Anterior cingulate cortex (tissue), 58 donors: ENCODE data around the gene AKAP6.

ENCODE experiments used
- DNase-seq, 58 donors: peaks; one replicate each; lab custom pipeline; 2025; lab: John Stamatoyannopoulos, UW

The AKAP6 gene

DNA sequence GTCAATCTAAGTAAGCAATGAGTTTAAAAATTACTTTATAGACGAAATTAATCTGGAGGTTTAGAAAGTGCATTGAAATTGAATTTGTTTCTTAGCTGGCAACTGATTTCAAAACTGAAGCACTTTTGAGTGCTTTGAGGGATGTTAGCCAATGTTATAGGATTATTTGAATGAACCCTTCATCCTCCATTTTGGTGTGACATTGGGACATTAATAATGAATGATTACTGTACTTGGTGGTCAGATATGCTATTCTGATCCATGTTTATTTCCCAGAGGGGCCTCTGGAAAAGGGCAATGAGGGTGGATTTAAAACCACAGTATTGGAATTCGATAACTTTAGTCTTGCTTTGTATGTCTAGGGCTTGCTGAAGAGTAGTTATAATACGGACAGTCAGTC, 183.2 kb downstream of the AKAP6 start:
- DNase-seq = no peak

DNA sequence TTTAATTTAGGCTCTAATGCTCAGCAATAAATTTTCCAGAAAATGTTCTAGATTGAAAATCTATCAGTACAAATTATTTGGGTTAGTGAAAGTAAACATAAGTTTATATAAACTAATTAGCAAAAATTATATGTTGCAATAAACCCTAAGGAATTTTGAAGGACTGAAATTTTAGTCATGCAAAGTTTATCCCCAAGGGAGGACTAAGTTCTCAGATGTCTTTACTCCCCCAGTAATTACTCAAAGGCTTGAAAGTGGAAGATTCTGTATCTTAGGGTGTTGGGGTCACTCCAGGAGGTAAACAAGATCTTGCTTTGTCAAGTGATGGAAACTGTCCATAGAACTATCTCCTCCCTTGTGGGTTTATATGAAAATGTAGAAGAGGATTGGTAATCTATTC, 183.7 kb downstream of the AKAP6 start:
- DNase-seq = no peak

DNA sequence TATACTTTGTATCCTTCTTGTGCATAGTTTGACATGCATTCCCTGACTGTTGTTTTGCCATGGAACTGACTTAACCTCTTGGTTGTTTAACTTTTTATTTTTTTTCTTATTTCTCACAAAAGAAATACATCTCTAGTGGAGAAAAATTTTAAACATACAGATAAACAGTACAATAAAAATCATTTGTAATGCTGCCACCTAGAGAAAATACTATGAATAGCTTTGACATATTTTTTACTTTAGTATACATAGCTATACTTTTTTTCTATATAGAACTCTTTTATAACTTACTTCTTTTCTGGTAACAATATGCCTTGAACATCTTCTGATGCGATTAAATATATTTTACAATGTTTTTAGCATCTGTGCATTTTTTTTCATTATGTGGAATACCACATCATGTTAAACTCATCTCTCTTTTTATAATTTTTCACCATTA, 184.5 kb downstream of the AKAP6 start:
- DNase-seq = no peak

DNA sequence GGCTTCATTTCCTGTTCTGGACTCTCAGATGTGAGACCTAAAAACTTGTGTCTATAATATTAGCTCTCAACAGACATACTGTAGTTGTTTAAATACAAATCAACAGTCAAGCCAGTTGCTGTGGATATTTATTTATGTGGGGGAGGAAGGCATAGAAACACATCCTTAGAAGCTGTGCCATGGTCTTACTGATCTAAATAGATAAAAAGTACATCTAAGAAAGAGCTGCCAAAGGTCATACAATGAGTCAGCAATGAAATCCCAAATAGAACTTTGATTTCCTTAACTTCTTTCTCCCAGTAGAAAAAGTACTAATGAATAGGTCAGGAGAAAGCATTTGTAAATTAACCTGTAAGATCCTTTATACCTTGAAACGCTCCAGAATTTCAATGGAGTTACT, 185.1 kb downstream of the AKAP6 start:
- no peak for DNase-seq

DNA sequence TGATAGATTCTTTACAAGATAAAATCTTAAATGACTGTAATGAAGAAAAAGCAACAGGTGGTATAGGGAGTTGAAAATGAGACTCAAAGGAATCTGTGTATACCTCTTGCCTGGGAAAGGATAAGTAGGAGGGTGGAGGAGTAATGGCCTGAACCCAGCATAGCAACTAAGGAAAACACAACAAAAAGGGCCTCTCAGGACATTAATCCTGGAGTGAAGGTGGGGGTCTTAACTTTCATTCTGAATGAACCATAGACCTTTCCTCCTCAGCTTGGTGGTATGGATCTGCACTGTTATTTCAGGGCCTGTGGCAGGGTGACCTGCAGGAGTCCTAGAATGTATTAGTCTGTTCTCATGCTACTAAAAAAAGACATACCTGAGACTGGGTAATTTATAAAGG, 185.6 kb downstream of the AKAP6 start:
- DNase-seq = no peak

DNA sequence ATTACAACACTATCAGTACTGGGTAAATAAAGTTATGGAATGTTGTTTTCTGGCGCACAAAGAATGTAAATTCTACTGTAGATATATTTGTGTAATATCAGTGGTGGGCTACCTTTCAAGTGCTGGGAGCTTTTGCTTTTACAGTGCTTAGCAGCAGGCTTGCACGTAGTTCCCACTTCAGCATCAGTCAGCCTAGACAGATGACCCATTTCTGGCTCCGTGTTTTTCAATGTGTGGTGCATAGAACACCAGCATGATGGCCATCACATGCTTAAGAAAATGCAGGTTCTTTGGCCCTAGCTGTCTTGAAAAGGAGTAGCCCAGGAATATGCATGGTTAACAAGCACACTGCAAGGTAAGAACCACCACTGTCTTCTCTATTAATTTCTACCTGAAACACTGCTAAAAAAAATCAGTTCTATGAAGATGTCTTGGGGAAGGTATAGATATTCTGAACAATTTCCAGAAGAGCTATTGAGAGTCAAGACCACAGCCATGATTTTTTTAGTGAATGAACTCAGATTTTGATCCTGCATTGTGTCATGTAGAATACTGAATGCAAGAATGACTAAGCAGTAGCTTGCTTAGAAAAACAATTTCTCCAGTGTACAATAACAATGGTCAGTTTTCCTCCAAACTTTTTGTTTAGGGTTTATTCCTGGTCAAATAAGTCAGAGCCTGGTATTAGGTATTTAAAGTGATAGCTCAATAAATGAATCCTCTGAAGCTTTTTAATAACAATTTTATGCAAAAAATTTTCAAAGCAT, 195.7 kb downstream of the AKAP6 start:
- peak in 3 of 58 donors; percentile 15 to 43 (median 22) for DNase-seq

DNA sequence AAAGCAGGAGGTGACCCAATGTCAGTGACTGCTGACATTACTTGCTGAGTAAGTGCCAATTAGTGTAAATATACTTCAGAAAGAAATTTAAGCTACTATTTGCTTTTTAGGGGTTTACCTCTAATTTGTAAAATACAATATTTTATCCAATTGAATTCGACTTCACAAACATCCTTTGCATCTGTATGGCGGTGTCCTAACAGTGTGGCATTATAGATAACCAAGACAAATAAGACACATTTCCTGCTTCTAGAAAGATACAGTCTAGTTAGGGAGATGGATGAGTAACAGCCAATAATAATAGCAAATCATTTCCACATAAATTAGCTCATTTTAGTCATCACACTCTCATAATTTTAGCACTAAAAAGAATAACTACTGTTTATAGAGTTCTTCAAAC, 196.5 kb downstream of the AKAP6 start:
- DNase-seq = no peak

DNA sequence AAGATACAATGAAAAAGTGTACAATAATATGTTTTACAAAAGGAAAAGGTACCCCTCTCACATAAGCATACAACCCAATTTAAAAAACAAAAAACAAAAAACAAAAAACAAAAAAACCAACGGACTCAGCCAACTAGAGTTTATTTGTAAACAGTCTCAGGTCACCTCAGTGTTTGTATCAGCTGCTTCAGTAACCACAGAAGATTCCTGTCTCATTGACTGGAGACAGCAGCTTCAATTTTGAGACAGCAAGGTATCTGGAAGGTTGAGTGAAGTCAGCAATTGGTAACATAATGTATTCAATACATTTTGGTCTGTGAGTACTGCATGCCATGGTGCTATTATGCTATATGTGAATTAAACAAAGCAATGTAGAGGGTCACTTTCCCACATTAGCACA, 201.7 kb downstream of the AKAP6 start:
- DNase-seq = no peak

DNA sequence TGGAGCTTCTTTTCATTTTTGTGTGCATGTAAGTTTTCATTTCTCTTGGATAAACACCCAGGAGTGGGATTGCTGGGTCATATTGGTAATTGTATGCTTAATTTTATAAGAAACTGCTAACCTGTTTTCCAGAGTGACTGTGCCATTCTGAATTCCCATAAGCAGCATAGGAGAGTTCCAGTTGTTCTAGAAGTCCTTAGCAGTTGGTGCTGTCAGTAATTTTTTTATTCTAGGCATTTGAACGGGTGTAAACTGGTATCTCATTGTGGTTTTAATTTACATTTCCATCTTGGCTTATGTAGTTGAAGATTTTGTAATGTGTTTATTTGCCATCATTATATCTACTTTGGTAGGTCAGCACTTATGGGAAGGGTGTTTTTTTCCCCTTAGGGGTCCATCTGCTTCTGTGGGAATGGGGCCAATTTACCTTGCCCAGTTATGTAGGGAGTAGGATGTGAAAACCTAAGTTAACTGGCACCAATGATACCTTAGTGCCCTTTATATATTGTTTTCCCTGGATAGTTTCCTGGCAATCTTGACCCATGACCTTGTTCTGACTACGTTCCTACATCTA, 202.9 kb downstream of the AKAP6 start:
- DNase-seq = no peak

DNA sequence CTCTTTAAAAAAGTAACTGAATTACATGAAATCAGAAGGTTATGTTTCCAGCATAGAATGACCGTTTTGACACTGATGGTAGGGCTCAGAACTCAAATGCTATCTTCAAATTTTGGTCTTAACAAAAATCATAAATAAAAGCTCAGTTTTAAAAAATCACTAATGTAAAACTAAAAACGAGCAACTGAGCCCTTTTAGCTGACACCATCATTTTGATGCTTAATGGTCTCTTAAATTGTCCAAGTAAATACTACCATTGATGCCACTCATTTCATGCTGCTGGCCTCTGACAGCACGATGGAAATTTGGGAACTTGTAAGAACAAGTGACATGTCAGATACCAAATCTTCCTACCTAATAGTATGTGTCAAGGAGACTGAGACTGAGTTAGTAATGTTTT, 205.0 kb downstream of the AKAP6 start:
- DNase-seq = no peak

DNA sequence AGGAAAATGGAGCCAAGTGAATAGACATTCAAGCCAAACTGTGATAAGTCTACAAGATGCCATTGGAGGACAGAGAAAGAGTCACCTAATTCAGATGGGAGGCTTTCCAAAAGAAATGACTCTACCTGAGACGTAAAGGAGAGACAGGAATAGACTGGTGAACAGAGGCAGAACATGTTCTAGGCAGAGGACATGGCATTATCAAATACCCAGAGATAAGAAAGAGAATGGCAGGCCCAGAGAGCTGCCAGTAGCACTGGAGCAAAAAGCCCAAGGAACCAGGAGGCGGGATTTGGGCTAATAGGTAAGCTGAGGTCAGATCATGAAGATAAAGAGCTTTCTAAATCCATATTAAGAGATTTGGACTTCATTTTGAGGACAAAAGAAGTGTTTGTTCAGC, 207.1 kb downstream of the AKAP6 start:
- DNase-seq = no peak

DNA sequence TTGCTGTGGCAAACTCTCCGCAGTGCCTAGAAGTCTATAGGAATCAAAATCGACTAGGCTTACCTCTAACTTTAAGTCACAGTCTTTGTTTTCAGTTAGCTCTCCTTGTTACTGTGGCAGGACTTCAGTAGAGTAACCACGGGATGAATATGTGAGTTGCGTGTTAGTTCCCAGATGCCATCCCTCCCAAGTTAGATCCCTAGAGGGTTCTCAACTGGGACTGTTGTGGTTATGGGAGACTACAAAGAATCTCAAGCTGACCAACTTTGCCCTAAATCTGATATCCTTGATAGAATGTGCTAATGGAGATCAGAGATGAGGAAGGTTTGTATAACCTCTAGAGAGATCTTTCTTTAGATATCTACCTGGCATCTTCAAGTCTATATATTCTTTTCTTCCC, 208.1 kb downstream of the AKAP6 start:
- DNase-seq = no peak

DNA sequence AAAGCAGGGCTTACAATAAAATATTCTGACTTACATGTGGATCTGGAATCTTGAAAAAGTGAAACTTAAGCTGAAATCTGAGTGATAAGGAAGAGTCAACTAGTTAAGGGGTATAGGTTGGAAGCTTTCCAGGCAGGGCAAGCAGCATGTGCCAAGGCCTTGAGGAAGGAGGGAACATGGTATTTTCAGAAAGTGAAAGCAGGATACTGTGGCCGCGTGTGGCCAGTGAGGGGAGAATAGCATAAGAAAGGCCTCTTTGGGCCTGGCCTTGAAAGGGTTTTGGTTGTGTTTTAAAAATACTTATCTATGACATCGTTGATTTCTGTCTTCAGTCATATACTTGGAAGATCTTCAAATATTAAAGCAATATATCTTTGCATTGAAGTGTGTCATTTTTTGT, 213.4 kb downstream of the AKAP6 start:
- DNase-seq = no peak

DNA sequence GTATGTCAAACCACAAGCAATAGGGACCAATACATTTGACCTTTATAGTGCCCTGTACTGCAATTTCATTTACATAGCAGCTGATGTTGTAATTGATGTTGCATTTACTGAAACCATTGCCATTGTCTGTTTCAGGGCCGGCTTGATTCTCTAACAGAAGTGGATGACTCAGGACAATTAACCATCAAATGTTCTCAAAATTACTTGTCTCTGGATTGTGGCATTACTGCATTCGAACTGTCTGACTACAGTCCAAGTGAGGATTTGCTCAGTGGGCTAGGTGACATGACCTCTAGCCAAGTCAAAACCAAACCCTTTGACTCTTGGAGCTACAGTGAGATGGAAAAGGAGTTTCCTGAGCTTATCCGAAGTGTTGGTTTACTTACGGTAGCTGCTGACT, 216.0 kb downstream of the AKAP6 start:
- peak in 1 of 58 donors; percentile 68 for DNase-seq

DNA sequence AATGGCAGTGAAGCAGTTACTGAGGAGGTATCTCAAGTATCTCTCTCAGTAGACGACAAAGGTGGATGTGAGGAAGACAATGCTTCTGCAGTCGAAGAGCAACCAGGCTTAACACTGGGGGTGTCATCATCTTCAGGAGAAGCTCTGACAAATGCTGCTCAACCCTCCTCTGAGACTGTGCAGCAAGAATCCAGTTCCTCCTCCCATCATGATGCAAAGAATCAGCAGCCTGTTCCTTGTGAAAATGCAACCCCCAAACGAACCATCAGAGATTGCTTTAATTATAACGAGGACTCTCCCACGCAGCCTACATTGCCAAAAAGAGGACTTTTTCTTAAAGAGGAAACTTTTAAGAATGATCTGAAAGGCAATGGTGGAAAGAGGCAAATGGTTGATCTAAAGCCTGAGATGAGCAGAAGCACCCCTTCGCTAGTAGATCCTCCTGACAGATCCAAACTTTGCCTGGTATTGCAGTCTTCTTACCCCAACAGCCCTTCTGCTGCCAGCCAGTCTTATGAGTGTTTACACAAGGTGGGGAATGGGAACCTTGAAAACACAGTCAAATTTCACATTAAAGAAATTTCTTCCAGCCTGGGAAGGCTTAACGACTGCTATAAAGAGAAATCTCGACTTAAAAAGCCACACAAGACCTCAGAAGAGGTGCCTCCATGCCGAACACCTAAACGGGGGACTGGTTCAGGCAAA, 216.6 kb downstream of the AKAP6 start:
- DNase-seq = peak in 13 of 58 donors; percentile 3 to 68 (median 36)

DNA sequence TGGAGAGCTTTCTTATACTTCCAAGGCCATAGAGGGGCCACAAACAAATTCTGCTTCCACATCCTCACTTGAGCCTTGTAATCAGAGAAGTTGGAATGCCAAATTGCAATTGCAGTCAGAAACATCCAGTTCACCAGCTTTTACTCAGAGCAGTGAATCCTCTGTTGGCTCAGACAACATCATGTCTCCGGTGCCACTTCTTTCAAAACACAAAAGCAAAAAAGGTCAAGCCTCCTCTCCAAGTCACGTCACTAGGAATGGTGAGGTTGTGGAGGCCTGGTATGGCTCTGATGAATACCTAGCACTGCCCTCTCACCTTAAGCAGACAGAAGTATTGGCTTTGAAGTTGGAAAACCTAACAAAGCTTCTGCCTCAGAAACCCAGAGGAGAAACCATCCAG, 217.1 kb downstream of the AKAP6 start:
- DNase-seq = no peak

DNA sequence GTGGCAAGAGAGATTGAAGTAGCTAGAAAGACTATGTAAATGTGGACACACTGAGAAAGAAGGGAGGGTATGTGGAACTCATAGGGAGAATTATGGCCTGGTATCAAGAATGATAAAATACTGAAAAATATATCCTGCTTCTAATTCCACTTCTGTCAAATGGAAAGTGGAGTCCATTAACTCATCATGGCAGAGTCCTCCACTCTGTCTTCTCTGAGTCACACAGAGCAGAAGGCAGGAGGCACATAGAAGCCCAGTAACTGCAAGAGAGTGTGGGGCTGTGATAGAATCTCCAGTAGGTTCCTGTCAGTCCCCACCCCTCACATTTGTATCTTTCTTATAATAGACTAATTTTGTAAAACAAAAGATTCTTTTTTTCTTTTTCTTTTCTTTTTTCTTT, 223.7 kb downstream of the AKAP6 start:
- DNase-seq = no peak

DNA sequence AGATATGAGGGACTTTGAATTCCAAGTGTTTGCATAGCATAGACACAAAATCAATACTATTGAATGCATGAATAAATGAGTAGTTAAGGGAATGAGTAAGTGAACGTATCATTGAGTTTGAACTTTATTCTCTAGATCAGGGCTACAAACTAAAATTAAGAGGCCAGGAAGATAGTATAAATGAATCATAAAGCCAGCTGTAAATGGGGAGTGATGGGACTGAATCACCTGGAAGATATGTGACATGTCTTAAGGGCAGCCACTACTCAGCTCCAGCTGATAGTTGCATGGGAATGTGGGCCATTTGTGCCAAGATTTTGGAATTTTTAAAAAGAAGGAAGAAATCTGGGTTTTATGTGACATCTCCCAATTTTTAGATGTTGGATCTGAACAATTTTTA, 229.9 kb downstream of the AKAP6 start:
- no peak for DNase-seq

DNA sequence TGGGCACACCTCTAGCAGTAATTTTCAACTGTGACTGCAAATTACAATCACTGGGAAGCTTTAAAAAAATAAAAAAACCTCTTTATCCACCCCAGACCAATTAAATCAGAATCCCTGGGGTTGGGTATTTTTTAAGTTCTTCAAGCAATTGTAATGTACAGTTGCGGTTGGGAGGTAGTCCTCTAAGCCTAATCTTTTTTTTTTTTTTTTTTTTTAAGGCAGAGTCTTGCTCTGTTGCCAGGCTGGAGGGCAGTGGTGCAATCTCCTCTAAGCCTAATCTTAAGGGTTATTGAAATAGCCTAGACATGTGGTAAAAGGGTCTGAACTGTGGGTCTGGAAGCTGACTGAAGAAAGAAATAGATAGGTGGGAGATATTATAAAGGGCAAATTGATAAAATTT, 230.5 kb downstream of the AKAP6 start:
- DNase-seq = no peak

DNA sequence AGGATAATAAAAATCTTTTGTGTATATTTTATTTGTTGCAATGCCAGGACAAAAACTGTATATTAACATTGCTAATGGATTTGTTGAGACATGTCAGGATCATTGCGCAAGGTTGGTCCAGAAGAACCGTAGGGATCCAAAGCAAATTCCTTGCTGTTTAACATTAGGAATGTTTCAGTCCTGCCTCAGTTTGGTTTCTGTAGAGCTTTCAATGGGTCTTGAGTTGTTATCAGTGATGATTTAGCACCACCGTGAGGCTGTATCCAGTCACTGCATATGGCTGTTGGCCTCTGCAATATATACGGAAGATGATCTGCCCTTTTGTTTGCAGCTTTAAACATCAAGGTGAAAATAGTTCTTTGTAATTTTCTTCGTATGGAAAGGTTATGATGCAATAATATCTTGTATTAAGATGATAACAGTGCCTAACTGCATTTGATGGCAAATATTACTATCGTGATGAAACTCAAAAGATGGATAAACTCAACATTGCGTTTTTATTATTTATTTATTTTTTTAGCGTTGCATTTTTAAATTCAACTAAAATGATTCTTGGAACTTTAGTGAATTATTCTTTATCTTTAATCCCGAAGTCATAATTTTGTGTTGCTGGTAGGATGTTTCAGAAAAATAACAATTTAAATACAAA, 231.2 kb downstream of the AKAP6 start:
- peak in 41 of 58 donors; percentile 3 to 80 (median 38) for DNase-seq

DNA sequence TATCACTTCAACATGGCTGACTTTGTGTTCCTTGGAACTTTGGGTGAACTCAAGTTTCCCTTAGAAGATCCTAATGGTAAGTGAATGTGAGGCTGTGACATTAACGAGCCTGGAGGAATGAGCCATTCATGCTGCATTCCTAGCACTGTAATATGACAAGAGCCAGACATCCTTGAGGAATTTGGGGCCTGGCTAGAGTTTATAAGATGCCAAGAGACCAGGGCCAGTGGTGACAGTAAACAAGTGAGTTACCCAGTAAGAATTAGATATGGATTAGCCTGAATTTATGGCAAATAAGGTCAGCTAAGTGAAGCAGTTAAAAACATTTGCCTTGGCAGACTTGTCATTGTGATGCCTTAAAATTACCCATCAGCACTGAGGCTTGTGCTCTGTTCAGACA, 232.4 kb downstream of the AKAP6 start:
- no peak for DNase-seq
